Measurements from ENCODE around the gene TNFRSF8. TPM values are rescaled to one million over a fixed set of nuclear protein-coding genes. Genes with fewer than 3 reads are reported as not detected.
"Not testable (repeated sequence)": the region's sequence is repeated elsewhere in the genome, so short reads cannot be mapped to it uniquely, and the experiment has no call there.

Gene TNFRSF8
- total RNA-seq, 1 experiment from 2014 or later: not detected

- H3K4me1 ChIP-seq (ENCODE audit: insufficient read depth, low read length, poor library complexity, severe bottlenecking); H3K27me3 ChIP-seq (replicated peaks; ENCODE audit: insufficient read depth, low read depth, low read length, poor library complexity); H3K27ac ChIP-seq (ENCODE audit: low read depth, low read length, poor library complexity, severe bottlenecking); intact Hi-C loops (cut with micrococcal nuclease; ENCODE audit: unreplicated experiment); DNase-seq (ENCODE audit: low spot score); BruUV-seq (replicated peaks); H3K4me3 ChIP-seq (ENCODE audit: low read depth, low read length, poor library complexity, severe bottlenecking); H3K36me3 ChIP-seq (ENCODE audit: insufficient read depth, low read length, poor library complexity, severe bottlenecking); H3K9me3 ChIP-seq (ENCODE audit: low read depth, low read length, poor library complexity, severe bottlenecking); POLR2A ChIA-PET (ENCODE audit: low non-redundant PET): not testable (repeated sequence)
- CTCF ChIA-PET: interaction anchor here (0.6 to 1.0 kb wide), 2 partner anchors 17 to 153 kb away, joined by 3 read pairs; no protein-coding TSS in a partner anchor
- TF ChIP-seq CTCF (conservative IDR thresholded peaks at IDR 0.05; ENCODE audit: low read depth, low read length): peak; percentile 49
These were observed 43.8 kb downstream of the TNFRSF8 start for GRCh38 chr1:12106861-12107260.

GRCh38 chr1:12107718-12108117 is 44.6 kb downstream of the TNFRSF8 start:
- H3K4me1 ChIP-seq (ENCODE audit: insufficient read depth, low read length, poor library complexity, severe bottlenecking): no peaks in the 10 kb centered on the region
- no peak overlapping the region for H3K4me3 ChIP-seq (ENCODE audit: low read depth, low read length, poor library complexity, severe bottlenecking)
- intact Hi-C loops (cut with micrococcal nuclease; ENCODE audit: unreplicated experiment): no loop called here
- H3K36me3 ChIP-seq (ENCODE audit: insufficient read depth, low read length, poor library complexity, severe bottlenecking): no peaks in the 10 kb centered on the region
- POLR2A ChIA-PET (ENCODE audit: low non-redundant PET): no interaction called here
- no peak for DNase-seq (ENCODE audit: low spot score)
- CTCF ChIA-PET: interaction anchor here (0.6 kb wide), 1 partner anchor 11 kb away, joined by 6 read pairs; no protein-coding TSS in a partner anchor
- no TSS peak for BruUV-seq (replicated peaks)
- H3K9me3 ChIP-seq (ENCODE audit: low read depth, low read length, poor library complexity, severe bottlenecking): no peaks in the 10 kb centered on the region
- H3K27me3 ChIP-seq (replicated peaks; ENCODE audit: insufficient read depth, low read depth, low read length, poor library complexity): peaks cover 6% of the 10 kb centered on the region
- no peak for TF ChIP-seq EZH2 (IDR thresholded peaks at IDR 0.05; ENCODE audit: borderline replicate concordance, low read depth, low read length, poor library complexity, severe bottlenecking)
- no peak for TF ChIP-seq CTCF (conservative IDR thresholded peaks at IDR 0.05; ENCODE audit: low read depth, low read length)
- H3K27ac ChIP-seq (ENCODE audit: low read depth, low read length, poor library complexity, severe bottlenecking): no peak overlapping the region

- Histone ChIP-seq H3K4me3 (ENCODE audit: low read depth, low read length, poor library complexity, severe bottlenecking) (no peak overlapping the region), H3K4me1 (ENCODE audit: insufficient read depth, low read length, poor library complexity, severe bottlenecking) (no peaks in the 10 kb centered on the region), H3K27ac (ENCODE audit: low read depth, low read length, poor library complexity, severe bottlenecking) (no peak overlapping the region), H3K9me3 (ENCODE audit: low read depth, low read length, poor library complexity, severe bottlenecking) (no peaks in the 10 kb centered on the region), H3K36me3 (ENCODE audit: insufficient read depth, low read length, poor library complexity, severe bottlenecking) (no peaks in the 10 kb centered on the region), H3K27me3 (replicated peaks; ENCODE audit: insufficient read depth, low read depth, low read length, poor library complexity) (peaks cover 1% of the 10 kb centered on the region)
- no TSS peak for BruUV-seq (replicated peaks)
- TF ChIP-seq CTCF (conservative IDR thresholded peaks at IDR 0.05; ENCODE audit: low read depth, low read length): no peak
- TF ChIP-seq EZH2 (IDR thresholded peaks at IDR 0.05; ENCODE audit: borderline replicate concordance, low read depth, low read length, poor library complexity, severe bottlenecking): no peak
- DNase-seq (ENCODE audit: low spot score): no peak
- ChIA-PET POLR2A (ENCODE audit: low non-redundant PET) (no interaction called here), CTCF (no interaction called here)
- intact Hi-C loops (cut with micrococcal nuclease; ENCODE audit: unreplicated experiment): no loop called here
These were observed 46.8 kb downstream of the TNFRSF8 start for GRCh38 chr1:12109901-12110300.
